Diencephalon (tissue), 1 donor: ENCODE results near the gene LIX1L. TPM values are rescaled to one million over a fixed set of nuclear protein-coding genes. Genes with fewer than 3 reads are reported as not detected.

Source experiments
- total RNA-seq: library from RNA; depleted of rRNA; stranded (reverse); fragments of >200 nt; gene quantifications from one replicate; pipeline ENCODE4 v1.2.3, GENCODE V29; 2014

Gene LIX1L
- total RNA-seq = 23.5 TPM

DNA sequence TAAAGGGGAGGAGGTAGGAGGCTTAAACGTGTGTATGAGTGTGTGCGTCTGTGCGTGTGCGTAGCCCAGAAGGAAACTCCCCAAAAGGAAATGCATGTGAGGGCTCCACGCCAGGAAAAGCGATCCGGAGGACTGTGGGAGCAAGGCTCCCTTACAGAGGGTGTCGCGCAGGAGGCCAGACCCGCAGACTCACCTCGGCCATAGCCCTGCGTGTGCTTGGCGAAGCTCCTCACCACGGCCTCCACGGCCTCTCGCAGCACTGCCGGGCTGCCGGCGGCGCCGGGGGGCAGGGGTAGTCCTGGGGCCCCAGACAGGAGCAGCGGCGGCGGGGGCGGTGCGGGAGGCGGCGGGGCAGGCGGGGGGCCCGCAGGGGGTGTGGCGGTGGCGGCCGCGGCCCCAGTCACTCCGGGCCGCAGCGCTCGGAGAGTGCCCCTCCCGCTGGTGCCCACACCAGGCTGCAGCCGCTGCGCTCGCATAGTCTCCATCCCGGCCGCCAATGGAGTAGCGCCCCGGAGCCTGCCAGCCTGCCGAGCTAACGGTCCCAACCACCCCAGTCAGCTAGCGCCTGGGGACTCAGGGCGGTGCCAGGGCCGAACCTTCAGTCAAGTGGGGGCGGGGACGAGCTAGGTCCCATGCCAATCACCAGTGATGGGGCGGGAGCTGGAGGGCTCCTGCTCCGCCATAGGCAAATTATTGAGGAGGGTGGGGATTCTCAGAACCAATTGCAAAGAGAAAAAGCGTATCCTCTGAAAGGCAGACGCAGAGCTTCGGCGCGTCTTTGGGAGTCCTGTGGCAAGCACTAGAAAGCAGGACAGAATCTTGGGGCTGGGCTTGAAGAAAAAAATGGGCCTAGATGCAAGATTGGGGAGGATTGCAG lies at the start of gene LIX1L:
LIX1L (minus strand) TSS at position 575 of the 877 bp plus-strand sequence; CDS start at position 485, 90 bp downstream.

DNA sequence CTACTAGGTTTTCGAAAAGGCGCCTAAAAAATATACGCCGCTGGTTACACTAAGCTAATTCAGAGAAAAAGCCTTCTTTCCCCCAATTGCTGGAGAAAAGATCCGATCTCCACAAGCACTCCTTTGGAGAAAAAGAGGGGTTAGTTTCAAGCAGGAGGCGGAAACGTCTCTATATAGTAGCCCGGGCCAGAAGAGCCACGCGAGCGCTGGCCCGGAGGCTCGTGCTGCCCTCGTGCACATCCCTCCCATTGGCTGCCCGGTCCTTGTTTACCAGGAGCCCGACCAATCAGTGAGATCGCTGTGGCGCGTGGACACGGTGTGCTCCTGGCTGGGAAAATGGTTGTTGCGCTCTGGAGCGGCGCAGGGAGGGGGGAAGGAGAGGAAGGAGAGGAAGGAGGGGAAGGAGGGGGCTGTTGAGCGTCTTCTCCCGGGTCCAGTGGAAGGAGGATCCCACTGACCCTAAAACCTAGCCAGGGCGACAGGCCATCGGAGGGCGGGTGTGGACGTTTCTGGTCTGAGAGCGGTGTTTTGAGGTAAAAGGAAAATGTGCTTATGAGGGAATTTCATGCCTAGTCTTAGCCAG lies 38.7 kb upstream of the LIX1L start, which contains the start of gene TXNIP:
TXNIP (minus strand) TSS at position 147 of the 583 bp plus-strand sequence. CDS start 313 bp downstream, outside the sequence.

DNA sequence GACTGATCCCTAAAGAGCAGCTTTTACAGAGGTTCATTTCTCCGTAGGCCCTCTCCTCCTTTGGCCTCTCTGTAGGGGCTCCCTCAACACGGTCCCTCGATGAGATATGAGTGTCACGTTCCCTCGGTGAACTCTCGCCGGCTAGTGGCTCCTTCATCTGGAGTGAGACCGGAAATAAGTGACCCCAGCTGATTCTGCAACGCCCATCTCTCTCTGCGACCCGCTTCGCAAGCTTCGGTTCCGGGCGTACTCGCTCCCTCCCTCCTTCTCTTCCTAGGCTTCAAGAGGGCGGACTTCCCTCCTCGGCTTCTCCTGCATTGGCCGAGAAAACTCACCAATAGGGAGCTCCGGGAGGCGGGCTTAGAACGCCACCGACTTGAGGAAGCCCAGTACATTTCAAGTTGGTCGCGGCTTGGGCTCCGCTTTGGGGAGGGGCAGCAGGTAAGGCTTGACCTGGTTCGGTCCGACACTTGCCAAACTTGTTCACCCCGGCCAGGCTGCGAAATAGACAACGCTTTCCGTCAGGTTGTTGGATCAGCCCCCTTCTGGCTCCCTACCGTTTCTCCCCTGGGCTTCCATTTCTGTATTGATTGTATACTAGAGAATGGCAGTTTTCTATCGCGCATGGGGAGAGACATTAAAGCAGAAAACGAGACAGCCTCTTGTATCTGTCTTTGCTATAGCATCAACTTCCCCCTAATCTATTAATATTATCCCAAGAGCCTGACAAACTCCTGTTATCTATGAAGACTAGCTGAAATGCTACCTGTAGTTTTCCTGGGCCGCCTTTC lies 6.7 kb upstream of the LIX1L start, which contains the start of the genes ANKRD34A and POLR3GL:
ANKRD34A (minus strand) TSS at position 248 of the 791 bp plus-strand sequence. CDS start 2,816 bp downstream, outside the sequence.
POLR3GL (plus strand) TSS at position 363 of the 791 bp plus-strand sequence. CDS start 10,176 bp downstream, outside the sequence.

DNA sequence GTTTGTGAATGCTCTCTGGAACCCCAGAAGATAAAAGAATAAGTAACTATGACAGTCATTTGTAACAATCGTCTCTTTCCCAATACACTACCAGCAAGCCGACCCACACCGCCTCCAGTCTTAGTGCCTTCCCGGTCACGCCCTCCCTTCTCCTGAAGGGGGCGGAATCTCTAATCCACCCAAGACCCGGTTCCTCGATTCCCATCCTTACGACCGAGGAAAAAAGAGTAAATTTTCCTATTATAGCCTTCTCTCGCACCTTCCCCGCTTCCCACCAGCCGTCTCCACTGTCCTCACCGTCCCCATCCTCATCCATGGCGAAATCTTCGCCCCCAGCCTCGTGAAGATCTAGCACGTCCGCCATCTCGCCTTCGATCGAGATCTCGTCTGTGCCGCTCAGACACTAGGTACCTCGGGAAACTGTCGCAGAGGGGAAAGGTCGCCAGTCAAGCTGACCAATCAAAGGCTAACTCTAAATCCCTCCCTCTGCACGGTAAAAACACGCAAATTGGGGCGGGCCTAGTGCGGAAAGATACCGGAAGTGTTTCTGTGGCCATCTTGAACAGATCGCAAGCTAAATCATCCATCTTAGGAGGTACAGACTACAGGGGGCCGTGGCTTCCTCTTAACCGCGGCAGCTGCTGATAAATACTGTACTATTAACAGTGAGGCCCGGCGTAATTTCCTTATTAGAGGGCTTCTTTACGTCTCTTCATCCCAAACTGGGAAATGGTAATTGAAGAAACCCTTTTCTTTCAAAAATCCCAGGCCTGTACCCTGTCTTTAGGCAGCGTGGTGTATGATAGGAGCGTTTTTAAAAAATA lies 30.5 kb downstream of the LIX1L start, which contains the start of gene RBM8A:
RBM8A (minus strand) TSS at position 422 of the 824 bp plus-strand sequence; CDS start at position 364, 58 bp downstream.

DNA sequence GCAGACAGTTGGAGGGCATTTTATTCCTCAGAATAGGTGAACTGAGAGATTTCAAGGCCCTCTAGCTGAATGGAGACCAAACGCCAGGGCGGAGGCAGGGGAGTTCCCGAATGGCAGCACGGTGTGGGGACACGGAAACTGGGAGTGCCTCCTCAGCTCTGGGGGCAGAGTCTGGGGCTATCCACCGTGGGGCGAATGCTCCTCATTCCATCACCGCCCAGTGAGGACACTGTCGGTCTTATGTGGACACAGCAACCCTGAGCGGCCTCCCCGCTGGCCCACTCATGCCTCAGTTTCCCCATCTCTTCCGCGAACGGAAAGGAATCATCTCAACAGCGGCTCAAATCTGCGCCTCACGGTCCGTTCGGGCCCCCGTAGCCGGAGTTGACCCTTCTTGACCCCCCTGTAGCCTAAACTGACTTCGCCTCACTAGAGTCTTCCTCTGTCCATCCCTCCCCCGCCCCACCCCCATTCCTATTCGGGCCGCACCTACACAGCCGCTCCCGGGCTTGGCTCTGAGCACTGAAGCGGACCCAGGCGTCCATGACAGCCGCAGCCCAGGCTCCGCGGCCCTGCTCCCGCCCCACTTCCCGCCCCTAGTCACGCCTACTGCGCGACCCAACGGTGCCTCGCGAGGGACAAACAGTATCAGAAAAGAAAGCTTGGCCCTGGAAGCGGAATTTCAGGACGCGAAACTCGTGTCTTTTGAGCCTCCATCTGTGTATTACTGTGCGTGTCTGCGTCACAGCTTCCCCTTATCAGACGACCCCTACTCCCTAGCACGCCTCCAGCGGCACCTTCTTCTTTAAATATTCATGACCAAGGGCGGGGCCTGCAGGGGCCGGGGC lies 39.4 kb downstream of the LIX1L start, which contains the start of gene PEX11B:
PEX11B (minus strand) TSS at position 574 of the 848 bp plus-strand sequence; CDS start at position 545, 29 bp downstream.

DNA sequence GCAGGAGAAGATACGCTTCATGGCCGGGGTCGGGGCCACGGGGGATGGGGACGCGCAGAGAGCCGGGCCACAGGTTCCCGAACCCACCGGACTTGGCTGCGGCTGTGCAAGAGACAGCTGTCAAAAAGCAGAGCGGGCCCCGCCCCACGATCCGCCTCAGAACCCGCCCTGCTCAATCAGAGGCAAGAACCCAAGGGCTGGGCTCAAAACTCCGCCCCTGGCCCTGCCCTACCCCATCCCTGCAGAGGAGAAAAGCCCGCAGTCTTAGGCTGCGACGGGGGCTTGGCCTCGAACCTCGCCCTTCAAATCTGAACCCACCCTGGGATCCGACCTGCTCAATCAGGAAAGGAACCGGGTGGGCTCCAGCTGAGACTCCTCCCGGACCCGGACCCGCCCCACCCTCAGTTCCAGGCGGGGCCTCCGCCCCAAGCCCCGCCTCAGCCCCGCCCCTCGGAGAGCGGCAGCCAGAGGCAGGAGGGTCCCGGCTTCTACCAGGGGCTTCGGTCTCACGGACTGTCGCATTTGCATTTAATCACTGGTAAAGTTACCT lies 72.0 kb downstream of the LIX1L start, which contains the start of gene ANKRD35:
ANKRD35 (minus strand) TSS at position 129 of the 550 bp plus-strand sequence; CDS start at position 21, 108 bp downstream.

Other genes starting within 250 kb of the LIX1L start
- not detected for gene CD160, start 238.5 kb downstream of the LIX1L start, total RNA-seq
- 32.5 TPM for gene RNF115, start 133.9 kb downstream of the LIX1L start, total RNA-seq
- gene POLR3C, start 133.8 kb downstream of the LIX1L start, total RNA-seq = 29.1 TPM
- 8.5 TPM for gene NUDT17, start 112.4 kb downstream of the LIX1L start, total RNA-seq
- gene PIAS3, start 98.9 kb downstream of the LIX1L start, total RNA-seq = 11.5 TPM
- gene ANKRD35, start 72.2 kb downstream of the LIX1L start, total RNA-seq = 1.6 TPM
- 1.4 TPM for gene ITGA10, start 48.0 kb downstream of the LIX1L start, total RNA-seq
- 32.1 TPM for gene PEX11B, start 39.3 kb downstream of the LIX1L start, total RNA-seq
- gene RBM8A, start 30.5 kb downstream of the LIX1L start, total RNA-seq = 74.5 TPM
- gene ANKRD34A, start 6.6 kb upstream of the LIX1L start, total RNA-seq = 2.5 TPM
- gene POLR3GL, start 6.7 kb upstream of the LIX1L start, total RNA-seq = 13.4 TPM
- 93.9 TPM for gene TXNIP, start 38.6 kb upstream of the LIX1L start, total RNA-seq
- 0.23 TPM for gene HJV, start 63.7 kb upstream of the LIX1L start, total RNA-seq
- 0.92 TPM for gene NBPF10, start 186.8 kb upstream of the LIX1L start, total RNA-seq